Dermis lymphatic vessel endothelial cell (primary cell): ENCODE measurements around the gene GPSM1. TPM values are rescaled to one million over a fixed set of nuclear protein-coding genes. Genes with fewer than 3 reads are reported as not detected.

Source experiments
- total RNA-seq: library from RNA; depleted of rRNA; stranded (reverse); fragments of >200 nt; gene quantifications from 2 replicates; pipeline ENCODE4 v1.2.1, GENCODE V29; 2014

Gene GPSM1
- 13.8 and 19.9 TPM in 2 replicates for total RNA-seq

GRCh38 chr9:136327304-136327974 lies at the start of gene GPSM1:
TSS of gene GPSM1 (plus strand) at chr9:136327539. CDS start at chr9:136327696, 157 bp downstream.

GRCh38 chr9:136303825-136304416 lies 23.4 kb upstream of the GPSM1 start, which contains the start of gene CCDC187:
TSS of gene CCDC187 (minus strand) at chr9:136304094. CDS start at chr9:136303830, 264 bp downstream.

GRCh38 chr9:136363106-136363948 lies 36.0 kb downstream of the GPSM1 start, which contains the start of gene DNLZ:
TSS of gene DNLZ (minus strand) at chr9:136363744. CDS start at chr9:136363714, 30 bp downstream.

GRCh38 chr9:136373300-136374182 lies 46.2 kb downstream of the GPSM1 start, which contains the start of gene CARD9:
TSS of gene CARD9 (minus strand) at chr9:136373669. CDS start at chr9:136372078, 1,591 bp downstream.

GRCh38 chr9:136400038-136400834 lies 72.9 kb downstream of the GPSM1 start, which contains the start of gene SNAPC4:
TSS of gene SNAPC4 (minus strand) at chr9:136400170. CDS start at chr9:136398428, 1,742 bp downstream.

Other genes starting within 250 kb of the GPSM1 start
- 11.5 and 14.0 TPM in 2 replicates for gene NACC2, start 232.2 kb upstream of the GPSM1 start, total RNA-seq
- gene TMEM250, start 208.7 kb upstream of the GPSM1 start, total RNA-seq = 33.1 and 38.2 TPM in 2 replicates
- not detected in 2 replicates for gene LHX3, start 122.4 kb upstream of the GPSM1 start, total RNA-seq
- 5.3 and 5.9 TPM in 2 replicates for gene QSOX2, start 81.7 kb upstream of the GPSM1 start, total RNA-seq
- gene CCDC187, start 23.4 kb upstream of the GPSM1 start, total RNA-seq = not detected in 2 replicates
- gene DNLZ, start 36.2 kb downstream of the GPSM1 start, total RNA-seq = 10.0 and 11.8 TPM in 2 replicates
- 0.09 and 0.43 TPM in 2 replicates for gene CARD9, start 46.1 kb downstream of the GPSM1 start, total RNA-seq
- 2.9 and 5.8 TPM in 2 replicates for gene SNAPC4, start 72.6 kb downstream of the GPSM1 start, total RNA-seq
- gene ENTR1, start 83.1 kb downstream of the GPSM1 start, total RNA-seq = 21.9 and 22.3 TPM in 2 replicates
- gene PMPCA, start 83.1 kb downstream of the GPSM1 start, total RNA-seq = 33.1 and 38.8 TPM in 2 replicates
- 3.3 and 3.5 TPM in 2 replicates for gene INPP5E, start 112.3 kb downstream of the GPSM1 start, total RNA-seq
- gene SEC16A, start 155.5 kb downstream of the GPSM1 start, total RNA-seq = 13.2 and 15.3 TPM in 2 replicates
- gene NOTCH1, start 218.5 kb downstream of the GPSM1 start, total RNA-seq = 66.1 and 122 TPM in 2 replicates